AG20443 (cell line): ENCODE measurements around the gene BRSK2.
A peak's percentile ranks its signal among the peaks of the same experiment; 100 is the strongest.
"Not testable (repeated sequence)": the region's sequence is repeated elsewhere in the genome, so short reads cannot be mapped to it uniquely, and the experiment has no call there.

Source experiments
- DNase-seq: peaks from one replicate; pipeline ENCODE4 v3.0.0; 2012; ENCODE audit warnings: low spot score, mixed read lengths

Gene BRSK2

GRCh38 chr11:1354125-1354938, 35.4 kb upstream of the BRSK2 start:
- no peak for DNase-seq

GRCh38 chr11:1356007-1356435, 33.7 kb upstream of the BRSK2 start:
- DNase-seq = no peak

GRCh38 chr11:1356478-1356960, 33.2 kb upstream of the BRSK2 start:
- no peak for DNase-seq

- peak; percentile 41 for DNase-seq
These were observed 31.4 kb upstream of the BRSK2 start for GRCh38 chr11:1358286-1358685.

GRCh38 chr11:1358931-1359330, 30.8 kb upstream of the BRSK2 start:
- DNase-seq = not testable (repeated sequence)

GRCh38 chr11:1359556-1359955, 30.2 kb upstream of the BRSK2 start:
- no peak for DNase-seq

- DNase-seq = no peak
These were observed 29.4 kb upstream of the BRSK2 start for GRCh38 chr11:1360181-1360834.

GRCh38 chr11:1360835-1361357, 28.8 kb upstream of the BRSK2 start:
- DNase-seq = no peak

GRCh38 chr11:1361882-1362281, 27.9 kb upstream of the BRSK2 start:
- DNase-seq = no peak

GRCh38 chr11:1367721-1368120, 22.0 kb upstream of the BRSK2 start:
- DNase-seq = no peak

- no peak for DNase-seq
These were observed 21.5 kb upstream of the BRSK2 start for GRCh38 chr11:1368216-1368615.

GRCh38 chr11:1368966-1369365, 20.8 kb upstream of the BRSK2 start:
- no peak for DNase-seq

GRCh38 chr11:1369371-1370005, 20.2 kb upstream of the BRSK2 start:
- no peak for DNase-seq

- DNase-seq = no peak
These were observed 19.3 kb upstream of the BRSK2 start for GRCh38 chr11:1370186-1371025.

- no peak for DNase-seq
These were observed 18.8 kb upstream of the BRSK2 start for GRCh38 chr11:1371026-1371325.

GRCh38 chr11:1371377-1371776, 18.4 kb upstream of the BRSK2 start:
- no peak for DNase-seq

GRCh38 chr11:1371836-1372465, 17.8 kb upstream of the BRSK2 start:
- DNase-seq = no peak

- no peak for DNase-seq
These were observed 17.1 kb upstream of the BRSK2 start for GRCh38 chr11:1372660-1373059.

- DNase-seq = no peak
These were observed 16.1 kb upstream of the BRSK2 start for GRCh38 chr11:1373536-1374214.

GRCh38 chr11:1375161-1375954, 14.4 kb upstream of the BRSK2 start:
- no peak for DNase-seq
